CD14-positive monocyte (primary cell): Measurements from ENCODE around the gene BAZ1A. TPM values are rescaled to one million over a fixed set of nuclear protein-coding genes. Genes with fewer than 3 reads are reported as not detected.

Experiments used
- DNase-seq, 3 donors: peaks; one replicate each; pipeline ENCODE4 v3.0.0-alpha.2; 2011 to 2022
- H2AFZ ChIP-seq: 2 replicates; pipeline ENCODE4 v1.6.0; 2012; ENCODE audit warnings: mild to moderate bottlenecking, low read depth, low read length, inconsistent platforms; ENCODE audit not compliant: insufficient read depth, poor library complexity, severe bottlenecking
- H3K27ac ChIP-seq, 2 donors: 1 replicate in 1 of 2; 2 replicates in 1 of 2; pipeline ENCODE4 v1.5.1; 2012 to 2013; ENCODE audit warnings: low read length in 2 of 2, control low read depth in 1 of 2, inconsistent platforms in 1 of 2, low read depth in 1 of 2, mild to moderate bottlenecking in 1 of 2
- H3K27me3 ChIP-seq, 2 donors: one replicate each; pipeline versions ENCODE4 v1.6.0 to v1.6.1; 2011 to 2013; ENCODE audit warnings: low read length in 2 of 2; ENCODE audit not compliant: control insufficient read depth in 2 of 2, insufficient read depth in 2 of 2
- H3K36me3 ChIP-seq, 2 donors: replicated peaks in 1 of 2; 1 replicate in 1 of 2; 2 replicates in 1 of 2; pipeline versions ENCODE4 v1.5.1 to v1.6.1; 2012 to 2013; ENCODE audit warnings: low read length in 2 of 2, control low read depth in 1 of 2, inconsistent platforms in 1 of 2, mild to moderate bottlenecking in 1 of 2; ENCODE audit not compliant: insufficient read depth in 2 of 2, control insufficient read depth in 1 of 2
- H3K4me1 ChIP-seq, 2 donors: 1 replicate in 1 of 2; 2 replicates in 1 of 2; pipeline versions ENCODE4 v1.5.1 to v1.6.1; 2012 to 2013; ENCODE audit warnings: low read length in 2 of 2, control low read depth in 1 of 2, inconsistent platforms in 1 of 2, mild to moderate bottlenecking in 1 of 2, moderate library complexity in 1 of 2; ENCODE audit not compliant: insufficient read depth in 2 of 2, control insufficient read depth in 1 of 2
- H3K4me2 ChIP-seq: replicated peaks from 2 replicates; pipeline ENCODE3; 2012; ENCODE audit warnings: low read length, moderate library complexity, mild to moderate bottlenecking; ENCODE audit not compliant: poor library complexity, severe bottlenecking; ENCODE audit errors: extremely low read depth
- H3K4me3 ChIP-seq, 3 experiments: fragments of 200-600 bp in 1 of 3; sonication (generic) in 1 of 3; replicated peaks in 1 of 3; 1 replicate in 2 of 3; 2 replicates in 1 of 3; pipeline ENCODE4 v1.5.1; 2011 to 2013; ENCODE audit warnings: low read length in 3 of 3, mild to moderate bottlenecking in 3 of 3, control low read depth in 2 of 3, low read depth in 2 of 3, inconsistent platforms in 1 of 3, moderate library complexity in 1 of 3
- H3K79me2 ChIP-seq: 2 replicates; pipeline ENCODE4 v1.6.0; 2012; ENCODE audit warnings: mild to moderate bottlenecking, control low read depth, inconsistent platforms, low read length, moderate library complexity; ENCODE audit not compliant: insufficient read depth
- H3K9ac ChIP-seq: 2 replicates; pipeline ENCODE4 v1.6.0; 2017; ENCODE audit warnings: low read length, mild to moderate bottlenecking; ENCODE audit not compliant: insufficient read depth, poor library complexity, severe bottlenecking
- H3K9me3 ChIP-seq, 2 donors: replicated peaks in 1 of 2; 1 replicate in 1 of 2; 2 replicates in 1 of 2; pipeline versions ENCODE4 v1.5.1 to v1.6.1; 2012 to 2013; ENCODE audit warnings: low read length in 2 of 2, control low read depth in 1 of 2; ENCODE audit not compliant: control insufficient read depth in 1 of 2, insufficient read depth in 1 of 2
- H4K20me1 ChIP-seq: 2 replicates; pipeline ENCODE4 v1.6.0; 2012; ENCODE audit warnings: mild to moderate bottlenecking, low read length, control low read depth, moderate library complexity; ENCODE audit not compliant: insufficient read depth
- H3K27ac Mint-ChIP-seq, 7 donors: one replicate each; pipeline ENCODE4 v1.8.0; 2020; ENCODE audit warnings: mild to moderate bottlenecking in 7 of 7, mixed read lengths in 7 of 7, moderate library complexity in 6 of 7, inconsistent platforms in 2 of 7
- H3K27me3 Mint-ChIP-seq, 3 donors: one replicate each; pipeline ENCODE4 v1.8.0; 2021 to 2022; ENCODE audit warnings: low read depth in 3 of 3, mild to moderate bottlenecking in 3 of 3, mixed read lengths in 3 of 3, moderate library complexity in 3 of 3, inconsistent platforms in 1 of 3
- H3K36me3 Mint-ChIP-seq, 2 donors: one replicate each; pipeline ENCODE4 v1.8.0; 2020; ENCODE audit warnings: mixed read lengths in 2 of 2, inconsistent platforms in 1 of 2, mild to moderate bottlenecking in 1 of 2
- H3K4me1 Mint-ChIP-seq: one replicate; pipeline ENCODE4 v1.8.0; 2020; ENCODE audit warnings: mild to moderate bottlenecking, mixed read lengths
- H3K4me3 Mint-ChIP-seq, 2 donors: one replicate each; pipeline ENCODE4 v1.8.0; 2020; ENCODE audit warnings: mild to moderate bottlenecking in 2 of 2, mixed read lengths in 2 of 2, moderate library complexity in 1 of 2
- H3K9me3 Mint-ChIP-seq, 7 donors: one replicate each; pipeline ENCODE4 v1.8.0; 2020 to 2022; ENCODE audit warnings: mixed read lengths in 7 of 7, mild to moderate bottlenecking in 6 of 7, moderate library complexity in 6 of 7, inconsistent platforms in 2 of 7
- CTCF ChIP-seq: fragments of 200-600 bp; IDR thresholded peaks from one replicate; pipeline ENCODE4 v1.8.0; 2022; ENCODE audit warnings: antibody characterized with exemption, mild to moderate bottlenecking
- WGBS: methylation state at CpG from one replicate; pipeline ENCODE4 v1.1.5; 2013; ENCODE audit warnings: missing lambda C conversion rate; ENCODE audit not compliant: insufficient coverage; 5-methylcytosine and 5-hydroxymethylcytosine counted together
- intact Hi-C, 2 donors: fragments of 100-400 bp; cut with micrococcal nuclease; formaldehyde crosslinking; loops; one replicate each; pipeline versions ENCODE4 v1.15.0 to v1.15.1; 2023
- polyA plus RNA-seq, 3 donors: library from polyadenylated mRNA; depleted of rRNA in 1 of 3; unstranded in 2 of 3; stranded (reverse) in 1 of 3; fragments of 300-500 nt in 2 of 3; fragments of >200 nt in 1 of 3; fragmentation: Illumina TruSeq in 2 of 3; gene quantifications; 1 replicate in 2 of 3; 2 replicates in 1 of 3; pipeline ENCODE4 v1.2.3, GENCODE V29; 2012 to 2021

Gene BAZ1A
- polyA plus RNA-seq, 3 donors = 7.3 to 25.5 (median 12.7) TPM

DNA sequence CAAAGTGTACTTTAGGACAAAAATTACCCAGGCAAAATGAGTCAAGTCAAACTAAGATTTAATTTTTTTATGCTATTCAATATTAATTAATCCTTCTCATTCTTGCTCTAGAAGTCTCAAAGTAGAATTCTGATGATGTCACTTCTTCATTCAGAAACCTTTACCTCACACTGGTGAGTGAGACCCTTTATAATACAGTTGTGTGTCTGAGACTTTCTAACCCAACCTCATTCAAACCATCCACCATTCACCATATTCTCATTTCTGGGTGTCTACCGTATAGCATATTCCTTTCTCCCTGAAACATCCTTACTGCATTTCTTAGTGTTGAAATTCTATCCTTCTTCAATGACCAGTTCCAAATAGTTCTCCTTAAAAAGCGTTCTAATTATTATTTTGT is 119.9 kb downstream of the BAZ1A start:
- no peak overlapping the region for H3K4me2 ChIP-seq
- Mint-ChIP-seq H3K27me3 (no peaks in the 10 kb centered on the region), H3K9me3 (no peaks in the 10 kb centered on the region), H3K4me3 (no peak overlapping the region), H3K36me3 (peaks cover 54 to 88% of the 10 kb centered on the region in 2 donors), H3K27ac (peak overlapping the region in 1 of 7 donors; percentile 1), H3K4me1 (no peaks in the 10 kb centered on the region)
- H3K4me1 ChIP-seq = no peaks in the 10 kb centered on the region
- H3K79me2 ChIP-seq = no peaks in the 10 kb centered on the region
- DNase-seq = no peak
- H3K27me3 ChIP-seq = no peaks in the 10 kb centered on the region
- no peak overlapping the region for H3K9ac ChIP-seq
- WGBS = 100% methylated on average over 1 of the region's 2 CpGs
- no peak for TF ChIP-seq CTCF
- H3K4me3 ChIP-seq = no peak overlapping the region
- intact Hi-C loops = loop anchor here in 1 of 2 donors (10.0 kb wide), 1 partner anchor 170 kb away; no protein-coding TSS in a partner anchor
- no peaks in the 10 kb centered on the region for H4K20me1 ChIP-seq
- H3K36me3 ChIP-seq = peaks cover 76 to 92% of the 10 kb centered on the region in 2 donors
- H3K9me3 ChIP-seq = no peaks in the 10 kb centered on the region
- H3K27ac ChIP-seq = no peak overlapping the region
- H2AFZ ChIP-seq = no peak overlapping the region

GRCh38 chr14:34754687-34755086 is 120.5 kb downstream of the BAZ1A start:
- TF ChIP-seq CTCF = no peak
- Histone ChIP-seq H3K27me3 (no peaks in the 10 kb centered on the region), H4K20me1 (no peaks in the 10 kb centered on the region), H3K4me1 (no peaks in the 10 kb centered on the region), H3K79me2 (no peaks in the 10 kb centered on the region), H3K36me3 (peaks cover 73 to 89% of the 10 kb centered on the region in 2 donors), H2AFZ (no peak overlapping the region), H3K4me2 (no peak overlapping the region), H3K27ac (no peak overlapping the region), H3K9me3 (no peaks in the 10 kb centered on the region), H3K9ac (no peak overlapping the region), H3K4me3 (no peak overlapping the region)
- peak overlapping the region in 1 of 7 donors; percentile 24 for H3K27ac Mint-ChIP-seq
- H3K4me3 Mint-ChIP-seq = no peak overlapping the region
- no peak for DNase-seq
- no peaks in the 10 kb centered on the region for H3K27me3 Mint-ChIP-seq
- no peaks in the 10 kb centered on the region for H3K4me1 Mint-ChIP-seq
- H3K36me3 Mint-ChIP-seq = peaks cover 51 to 84% of the 10 kb centered on the region in 2 donors
- no CpG with 5 or more reads among the region's 1 CpG for WGBS
- intact Hi-C loops = loop anchor here in 1 of 2 donors (10.0 kb wide), 1 partner anchor 170 kb away; no protein-coding TSS in a partner anchor
- no peaks in the 10 kb centered on the region for H3K9me3 Mint-ChIP-seq
